GM18909 (cell line): ENCODE measurements around the gene EGFL8.

Experiments used
- ATAC-seq: cut with Tn5 transposase; IDR thresholded peaks from one replicate; pipeline ENCODE4 v1.9.1; 2021; ENCODE audit warnings: mild to moderate bottlenecking; ENCODE audit not compliant: unreplicated experiment, poor library complexity

EGFL8 gene

DNA sequence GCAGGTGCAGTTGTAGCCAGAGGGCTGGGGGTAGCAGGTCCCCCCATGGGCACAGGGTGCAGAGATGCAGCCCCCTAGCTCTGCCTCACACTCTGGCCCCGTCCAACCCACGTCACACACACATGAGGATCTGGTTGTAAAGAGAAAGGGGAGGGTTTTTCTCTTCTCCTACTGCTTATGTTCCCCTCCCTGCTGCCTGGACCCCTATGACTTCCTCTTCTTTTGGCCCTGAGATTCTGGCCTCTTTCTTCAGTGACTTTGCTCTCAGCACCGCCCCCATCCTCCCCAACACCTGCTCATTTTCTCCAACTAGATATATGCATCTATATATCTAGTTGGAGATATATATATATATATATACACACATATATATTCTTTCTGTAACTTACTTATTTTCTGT lies 49.7 kb downstream of the EGFL8 start:
- no peak for ATAC-seq

GRCh38 chr6:32215617-32216016 lies 51.2 kb downstream of the EGFL8 start:
- ATAC-seq: no peak

DNA sequence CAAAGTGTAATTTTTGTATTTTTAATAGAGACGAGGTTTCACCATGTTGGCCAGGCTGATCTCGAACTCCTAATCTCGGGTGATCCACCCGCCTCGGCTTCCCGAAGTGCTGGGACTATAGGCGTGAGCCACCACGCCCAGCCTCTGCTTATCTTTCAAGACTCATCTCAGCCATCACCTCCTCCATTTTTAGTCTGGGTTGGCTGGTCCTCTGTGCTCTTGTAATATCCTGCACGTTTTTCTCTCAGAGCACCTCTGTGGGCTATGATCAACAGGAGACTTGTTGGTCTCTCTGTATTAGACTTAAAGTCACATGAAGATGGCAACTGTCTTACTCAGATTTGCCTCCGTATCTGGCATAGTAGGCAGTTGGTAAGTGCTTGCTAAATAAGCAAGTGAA lies 51.9 kb downstream of the EGFL8 start:
- ATAC-seq: no peak

GRCh38 chr6:32216998-32217397 lies 52.6 kb downstream of the EGFL8 start:
- ATAC-seq: no peak
